Smooth muscle cell (in vitro differentiated cells): ENCODE measurements around the gene PRMT2. TPM values are rescaled to one million over a fixed set of nuclear protein-coding genes. Genes with fewer than 3 reads are reported as not detected.

ENCODE experiments used
- DNase-seq: peaks from one replicate; lab custom pipeline; 2025; ENCODE audit not compliant: unreplicated experiment; lab: John Stamatoyannopoulos, UW
- H2AFZ ChIP-seq: fragments of 200-600 bp; sonication (generic); 2 replicates; pipeline ENCODE4 v1.6.0; 2016; ENCODE audit warnings: antibody characterized with exemption, low read depth, mild to moderate bottlenecking
- H3F3A ChIP-seq: fragments of 200-600 bp; sonication (generic); 2 replicates; pipeline ENCODE4 v1.6.0; 2017; ENCODE audit warnings: antibody characterized with exemption, low read depth
- H3K27ac ChIP-seq: fragments of 200-600 bp; sonication (generic); 2 replicates; pipeline ENCODE4 v1.5.1; 2016; ENCODE audit warnings: low read depth, mild to moderate bottlenecking
- H3K27me3 ChIP-seq: fragments of 200-600 bp; sonication (generic); 2 replicates; pipeline ENCODE4 v1.6.1; 2016; ENCODE audit warnings: low read depth, mild to moderate bottlenecking
- H3K36me3 ChIP-seq: fragments of 200-600 bp; sonication (generic); 2 replicates; pipeline ENCODE4 v1.5.1; 2016; ENCODE audit warnings: low read depth
- H3K4me1 ChIP-seq: fragments of 200-600 bp; sonication (generic); 2 replicates; pipeline ENCODE4 v1.5.1; 2016; ENCODE audit warnings: low read depth
- H3K4me2 ChIP-seq: fragments of 200-600 bp; sonication (generic); 2 replicates; pipeline ENCODE4 v1.6.0; 2016; ENCODE audit warnings: mild to moderate bottlenecking
- H3K4me3 ChIP-seq: fragments of 200-600 bp; sonication (generic); 2 replicates; pipeline ENCODE4 v1.5.1; 2016; ENCODE audit warnings: mild to moderate bottlenecking
- H3K79me2 ChIP-seq: fragments of 200-600 bp; sonication (generic); 2 replicates; pipeline ENCODE4 v1.6.0; 2016; ENCODE audit warnings: low read depth, mild to moderate bottlenecking
- H3K9ac ChIP-seq: fragments of 200-600 bp; sonication (generic); 2 replicates; pipeline ENCODE4 v1.6.0; 2016; ENCODE audit warnings: low read depth
- H3K9me3 ChIP-seq: fragments of 200-600 bp; sonication (generic); replicated peaks from 2 replicates; pipeline ENCODE4 v1.5.1; 2016; ENCODE audit warnings: low read depth
- H4K20me1 ChIP-seq: fragments of 200-600 bp; sonication (generic); 2 replicates; pipeline ENCODE4 v1.6.0; 2016; ENCODE audit warnings: low read depth
- CTCF ChIP-seq: fragments of 200-600 bp; sonication (generic); IDR thresholded peaks from 2 replicates; pipeline ENCODE4 v1.5.1; 2017; ENCODE audit warnings: borderline replicate concordance, mild to moderate bottlenecking, antibody characterized with exemption; ENCODE audit not compliant: insufficient read depth, poor library complexity, severe bottlenecking
- WGBS: methylation state at CpG from one replicate; pipeline ENCODE4 v1.1.7; 2016; ENCODE audit warnings: low lambda C conversion rate; 5-methylcytosine and 5-hydroxymethylcytosine counted together
- polyA plus RNA-seq: library from polyadenylated mRNA; unstranded; fragments of >200 nt; fragmentation: Nextera tagmentation; extraction: Ambion mirVana; gene quantifications from 2 replicates; pipeline ENCODE4 v1.2.1, GENCODE V29; 2016
- total RNA-seq: library from RNA; depleted of rRNA; stranded (reverse); fragments of >200 nt; gene quantifications from 2 replicates; pipeline ENCODE4 v1.2.3, GENCODE V29; 2014

Gene PRMT2
- total and polyA plus RNA-seq, 2 experiments from 2014 or later: 61.9 to 97.9 TPM

GRCh38 chr21:46618738-46619379 is 16.6 kb upstream of the PRMT2 start:
- Histone ChIP-seq H3K4me2 (no peak overlapping the region), H3K79me2 (no peaks in the 10 kb centered on the region), H3K9me3 (no peaks in the 10 kb centered on the region), H3K9ac (no peak overlapping the region), H3F3A (no peaks in the 10 kb centered on the region), H3K27ac (no peak overlapping the region), H3K27me3 (no peaks in the 10 kb centered on the region), H3K4me3 (no peak overlapping the region), H3K36me3 (no peaks in the 10 kb centered on the region), H4K20me1 (no peaks in the 10 kb centered on the region), H3K4me1 (peaks cover 14% of the 10 kb centered on the region), H2AFZ (no peak overlapping the region)
- no peak for DNase-seq
- WGBS: 98% methylated on average over 5 of the region's 5 CpGs
- TF ChIP-seq CTCF: no peak

GRCh38 chr21:46619846-46620245 is 15.6 kb upstream of the PRMT2 start:
- Histone ChIP-seq H3K9me3 (no peaks in the 10 kb centered on the region), H3K27me3 (no peaks in the 10 kb centered on the region), H2AFZ (no peak overlapping the region), H3K4me1 (peaks cover 14% of the 10 kb centered on the region), H3K36me3 (no peaks in the 10 kb centered on the region), H3K9ac (no peak overlapping the region), H3K79me2 (no peaks in the 10 kb centered on the region), H4K20me1 (no peaks in the 10 kb centered on the region), H3F3A (no peaks in the 10 kb centered on the region), H3K4me3 (no peak overlapping the region), H3K27ac (peak overlapping the region; percentile 17), H3K4me2 (no peak overlapping the region)
- WGBS: 88% methylated on average over 2 of the region's 2 CpGs
- no peak for DNase-seq
- no peak for TF ChIP-seq CTCF

- WGBS: 98% methylated on average over 7 of the region's 7 CpGs
- no peak for DNase-seq
Observed at GRCh38 chr21:46620846-46621245, 14.6 kb upstream of the PRMT2 start.

More at GRCh38 chr21:46620846-46621245, 14.6 kb upstream of the PRMT2 start:
- Histone ChIP-seq H3K9ac (no peak overlapping the region), H3K27me3 (no peaks in the 10 kb centered on the region), H2AFZ (no peak overlapping the region), H3K4me3 (no peak overlapping the region), H3K79me2 (no peaks in the 10 kb centered on the region), H4K20me1 (no peaks in the 10 kb centered on the region), H3K4me2 (no peak overlapping the region), H3K36me3 (no peaks in the 10 kb centered on the region), H3K27ac (no peak overlapping the region), H3K9me3 (peaks cover 3% of the 10 kb centered on the region), H3F3A (no peaks in the 10 kb centered on the region), H3K4me1 (peaks cover 14% of the 10 kb centered on the region)
- TF ChIP-seq CTCF: no peak
